Right renal pelvis (tissue), 4 donors: Measurements from ENCODE around the gene CIAPIN1. TPM values are rescaled to one million over a fixed set of nuclear protein-coding genes. Genes with fewer than 3 reads are reported as not detected.

ENCODE experiments used
- DNase-seq, 4 donors: peaks; one replicate each; pipeline ENCODE4 v3.0.0-alpha.2; 2013; ENCODE audit warnings: low read depth in 4 of 4, low spot score in 3 of 4, missing footprints in 1 of 4
- polyA plus RNA-seq, 4 donors: library from polyadenylated mRNA; unstranded; fragments of 120-200 nt; gene quantifications; one replicate each; pipeline ENCODE4 v1.2.1, GENCODE V29; 2013; ENCODE audit not compliant: insufficient read length in 4 of 4

The CIAPIN1 gene
- polyA plus RNA-seq, 4 donors: 80.1 to 94.1 (median 85.2) TPM

DNA sequence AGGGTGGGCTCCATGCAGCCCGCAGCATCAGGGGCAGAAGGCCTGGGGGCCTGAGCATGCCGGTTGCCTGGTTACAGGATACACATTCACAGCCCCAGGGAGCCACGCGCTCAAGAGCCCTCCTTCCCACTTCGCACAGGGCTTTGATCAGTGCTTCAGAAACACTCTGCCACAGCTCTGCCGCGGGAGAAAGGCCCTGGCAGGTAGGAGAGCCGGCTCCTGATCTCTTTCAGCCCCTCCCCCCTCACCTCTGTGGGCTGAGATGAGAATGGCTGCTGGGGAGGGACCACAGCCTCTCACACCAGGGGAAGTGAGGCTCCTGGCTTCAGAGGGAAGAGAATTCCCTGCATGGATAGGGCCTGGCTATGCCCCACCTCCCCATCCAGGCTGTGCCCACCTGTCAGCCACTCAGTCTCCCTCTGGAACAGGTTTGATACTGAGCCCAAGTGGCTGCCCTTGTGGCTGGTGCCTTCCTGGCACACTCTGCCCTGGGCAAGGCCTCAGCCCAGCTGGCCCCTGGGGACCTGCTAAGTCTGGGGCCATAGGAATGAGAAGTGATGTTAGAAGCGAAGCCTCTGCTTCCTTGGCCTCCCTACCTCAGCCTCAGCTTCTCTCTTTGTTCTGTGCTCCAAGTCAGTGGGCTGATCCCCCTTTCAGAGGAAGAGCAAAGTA is 30.5 kb upstream of the CIAPIN1 start:
- DNase-seq: no peak

DNA sequence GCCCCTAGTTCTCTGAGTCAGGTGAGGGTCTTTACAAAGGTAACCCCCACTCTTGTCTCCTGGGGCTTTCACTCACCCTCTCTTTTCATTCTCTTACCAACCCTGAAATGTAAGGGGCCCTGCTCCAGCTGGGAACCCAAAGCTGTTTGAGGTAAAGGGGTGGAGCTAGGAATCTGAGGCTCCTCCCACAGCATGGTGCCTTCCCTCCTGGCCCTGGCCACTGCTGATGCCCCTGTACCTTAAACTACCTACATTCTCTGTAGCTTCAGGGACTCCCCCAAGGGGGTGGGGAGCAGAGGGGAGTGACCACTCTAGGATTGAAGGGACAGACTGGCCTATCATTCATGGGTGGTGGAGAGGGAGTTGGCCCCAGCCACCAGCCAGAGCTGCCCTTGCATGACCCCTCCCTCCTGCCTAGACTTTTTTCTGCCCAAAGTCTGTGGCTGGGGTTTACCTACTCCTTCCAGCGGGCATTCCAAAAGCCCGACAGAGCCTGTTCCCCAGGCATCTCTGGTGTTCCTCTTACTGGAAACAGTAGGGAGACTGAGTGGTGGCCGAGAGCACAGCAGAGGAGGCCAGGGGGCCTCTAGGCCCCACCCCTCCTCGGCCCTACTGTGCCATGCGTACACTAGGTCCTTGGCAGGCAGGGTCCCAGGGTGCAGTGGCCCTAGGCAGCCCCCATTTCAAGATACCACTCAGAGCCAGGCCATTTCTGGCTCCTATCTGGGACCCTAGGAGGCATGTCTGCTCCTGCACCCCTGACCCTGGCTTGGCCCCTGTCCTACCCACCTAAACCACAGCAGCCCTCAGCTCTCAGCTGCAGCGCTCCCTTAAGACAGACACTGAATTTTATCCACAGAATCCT is 29.6 kb upstream of the CIAPIN1 start:
- DNase-seq: no peak

DNA sequence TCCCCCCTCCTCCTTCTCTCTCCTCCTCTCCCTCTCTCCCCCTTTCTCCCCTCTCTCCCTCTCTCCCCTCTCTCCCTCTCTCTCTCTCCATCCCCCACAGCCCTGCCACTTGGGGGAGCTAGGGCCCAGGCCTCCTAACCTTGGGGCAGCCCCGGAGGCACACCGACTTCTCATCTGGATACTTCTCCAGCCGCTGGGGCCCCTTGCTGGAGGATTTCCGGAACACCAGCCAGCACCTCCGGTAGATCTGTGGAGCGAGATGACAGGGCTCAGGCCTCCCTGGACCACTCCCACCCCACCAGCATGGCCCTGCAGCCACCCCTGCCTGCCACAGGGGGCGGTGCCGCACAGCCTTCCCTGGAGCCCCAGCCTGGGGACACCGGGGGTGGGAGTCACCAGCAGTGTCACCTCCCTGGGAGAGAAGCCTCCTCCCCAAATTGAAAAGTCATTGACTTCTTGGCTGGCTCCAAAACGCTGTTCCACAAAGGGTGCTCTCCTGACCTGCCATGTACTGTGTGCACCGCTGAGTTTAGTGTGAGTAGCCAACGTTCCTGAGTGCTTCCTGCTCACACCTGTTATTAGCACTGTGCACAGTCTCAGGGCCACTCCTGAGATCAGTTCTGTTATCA is 28.6 kb upstream of the CIAPIN1 start:
- DNase-seq: no peak

GRCh38 chr16:57474671-57475661 is 27.8 kb upstream of the CIAPIN1 start:
- no peak for DNase-seq

DNA sequence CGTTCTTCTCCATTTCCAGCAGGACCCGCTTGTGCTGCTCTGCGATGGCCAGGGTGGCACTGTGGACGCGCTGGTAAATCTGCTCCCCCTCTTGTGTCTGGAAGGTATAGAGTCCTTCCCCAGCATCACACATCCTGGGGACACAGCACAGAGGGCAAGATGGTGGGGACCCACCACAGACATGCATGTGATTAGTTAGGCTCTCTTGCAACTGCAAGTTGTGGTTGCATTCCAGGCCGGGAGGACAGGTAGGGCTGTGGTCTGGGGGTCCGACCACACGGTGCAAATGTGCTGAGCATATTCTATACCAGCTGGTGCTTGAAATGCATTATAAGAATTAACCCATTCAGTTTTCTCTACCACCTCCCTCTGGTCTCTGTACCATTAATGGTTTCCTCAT is 26.7 kb upstream of the CIAPIN1 start:
- DNase-seq: no peak

DNA sequence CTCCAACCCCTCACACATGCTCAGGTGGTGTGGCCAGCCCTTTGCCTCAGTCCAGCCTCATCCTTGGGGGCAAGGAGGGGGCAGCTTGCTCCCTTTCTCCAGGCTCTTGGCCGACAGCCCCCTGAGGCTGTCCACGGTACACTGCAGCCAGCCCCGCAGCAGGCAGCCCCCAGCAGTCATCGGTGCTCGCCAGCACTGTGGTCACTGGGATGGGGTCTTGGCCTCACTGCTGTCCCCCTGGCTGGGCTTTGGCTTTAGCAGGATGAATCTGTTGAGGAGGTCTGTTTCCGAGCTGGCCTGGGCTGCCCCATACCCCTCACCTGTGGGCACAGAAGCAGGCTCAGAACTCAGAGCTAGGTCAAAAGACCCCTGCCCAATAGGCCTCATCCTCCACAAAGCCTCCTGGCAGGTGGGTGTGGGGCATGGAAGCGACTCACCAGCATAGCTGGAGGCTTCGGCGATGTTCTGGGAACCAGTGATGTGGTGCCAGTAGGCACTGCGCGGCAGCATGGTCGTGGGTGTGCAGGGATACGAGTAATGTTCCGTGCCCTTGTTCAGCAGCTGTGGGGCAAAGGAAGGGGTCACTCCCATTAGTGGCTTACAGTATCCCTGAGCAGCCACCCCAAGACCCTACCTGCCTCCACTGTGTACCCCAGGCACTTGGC is 26.1 kb upstream of the CIAPIN1 start:
- DNase-seq: no peak

DNA sequence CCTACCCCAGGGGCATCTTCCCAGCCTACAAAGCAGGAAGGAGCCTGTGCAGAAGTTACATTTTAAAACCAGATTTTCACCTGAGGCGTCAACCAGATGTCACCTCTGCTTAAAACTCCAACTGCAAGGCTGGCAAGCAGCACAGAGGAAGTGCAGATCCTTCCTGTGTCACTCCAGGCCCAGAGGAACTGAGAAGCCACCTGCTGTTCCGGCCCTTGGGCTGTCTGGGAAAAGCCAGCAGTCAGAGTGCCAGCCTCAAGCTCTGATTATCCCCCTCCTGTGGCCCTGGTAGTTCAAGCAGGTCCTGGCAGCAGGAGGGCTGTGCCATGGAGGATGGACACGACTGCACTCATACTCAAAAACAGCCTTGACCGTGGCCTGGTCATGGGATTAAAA is 25.5 kb upstream of the CIAPIN1 start:
- DNase-seq: no peak

GRCh38 chr16:57471852-57472664 is 24.9 kb upstream of the CIAPIN1 start:
- DNase-seq: no peak

GRCh38 chr16:57471209-57471608 is 24.0 kb upstream of the CIAPIN1 start:
- no peak for DNase-seq

GRCh38 chr16:57470711-57471110 is 23.5 kb upstream of the CIAPIN1 start:
- no peak for DNase-seq

GRCh38 chr16:57469917-57470470 is 22.8 kb upstream of the CIAPIN1 start:
- no peak for DNase-seq

GRCh38 chr16:57469046-57469445 is 21.9 kb upstream of the CIAPIN1 start:
- DNase-seq: no peak

- DNase-seq: no peak
These were observed 21.2 kb upstream of the CIAPIN1 start for GRCh38 chr16:57468346-57468745.

DNA sequence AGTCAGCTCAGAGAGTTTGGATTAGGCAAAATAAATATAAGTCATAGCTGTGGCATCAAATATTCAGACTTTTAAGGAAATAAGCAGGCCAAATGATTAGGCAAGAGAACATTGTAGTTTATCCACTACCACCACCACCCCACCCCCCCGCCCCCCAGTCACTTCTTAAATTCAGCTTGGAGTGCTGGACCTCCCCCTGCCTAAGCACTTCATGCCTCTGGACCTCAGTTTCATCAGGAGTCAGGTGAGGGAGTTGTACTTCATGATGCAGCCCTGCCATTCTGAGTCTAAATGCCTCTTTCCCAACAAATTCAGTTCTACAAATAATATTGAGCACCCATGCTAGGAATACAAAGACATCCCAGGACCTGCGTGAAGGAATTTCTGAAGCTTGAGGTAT is 17.3 kb upstream of the CIAPIN1 start:
- no peak for DNase-seq

- DNase-seq: no peak
These were observed 15.8 kb upstream of the CIAPIN1 start for GRCh38 chr16:57462978-57463362.

- DNase-seq: peak in 3 of 4 donors; percentile 74 to 87 (median 77)
These were observed 15.2 kb upstream of the CIAPIN1 start, which contains the start of gene POLR2C for GRCh38 chr16:57462209-57462977. POLR2C (plus strand) TSS chr16:57462679; CDS start chr16:57462725, 46 bp downstream.

- no peak for DNase-seq
These were observed 4.8 kb upstream of the CIAPIN1 start for GRCh38 chr16:57452021-57452420.
